ENCODE measurements around the gene NEURL1B.

DNA sequence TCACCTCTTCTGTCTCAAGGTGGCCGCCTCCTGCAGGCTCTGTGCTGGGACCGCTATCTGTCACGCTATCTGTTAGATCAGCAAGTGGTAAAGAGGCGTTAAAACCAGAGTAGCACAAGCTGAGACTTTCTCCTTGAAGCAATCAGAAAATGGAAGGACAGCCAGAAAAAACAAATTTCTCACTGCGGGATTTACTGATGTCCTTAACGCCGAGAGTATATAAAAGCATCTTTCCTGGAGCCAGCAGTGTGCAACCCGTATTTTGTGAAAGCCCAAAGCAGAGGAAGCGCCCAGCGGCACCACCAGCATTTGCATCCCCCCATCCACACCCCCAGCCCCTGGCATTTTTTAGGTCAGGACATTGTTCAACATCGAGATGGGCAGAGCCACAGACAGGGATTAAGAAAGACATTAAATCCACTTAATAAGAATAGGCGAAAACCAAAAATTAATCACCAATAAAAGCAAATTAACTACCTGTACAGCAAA lies 81.3 kb downstream of the NEURL1B start:
- TF ChIP-seq ARNT (IDR thresholded peaks at IDR 0.05) (no peak), SP1 (IDR thresholded peaks at IDR 0.05) (no peak), BHLHE40 (IDR thresholded peaks at IDR 0.05; ENCODE audit: borderline replicate concordance) (no peak), LEF1 (IDR thresholded peaks at IDR 0.05; ENCODE audit: borderline replicate concordance) (no peak), FOXM1 (IDR thresholded peaks at IDR 0.05; ENCODE audit: borderline replicate concordance) (no peak), SUZ12 (IDR thresholded peaks at IDR 0.05) (no peak), CTBP1 (IDR thresholded peaks at IDR 0.05; ENCODE audit: borderline replicate concordance) (no peak), FOXA1 (IDR thresholded peaks at IDR 0.05) (no peak), ELF4 (IDR thresholded peaks at IDR 0.05) (no peak), L3MBTL2 (conservative IDR thresholded peaks at IDR 0.05) (no peak), ZNF384 (IDR thresholded peaks at IDR 0.05) (no peak)

Data from HEK293T (cell line).